IPS-NIHi7 (cell line): Measurements from ENCODE around the gene G6PD.
A peak's percentile ranks its signal among the peaks of the same experiment; 100 is the strongest.
"Not testable (repeated sequence)": the region's sequence is repeated elsewhere in the genome, so short reads cannot be mapped to it uniquely, and the experiment has no call there.

Experiments
- DNase-seq: peaks from one replicate; pipeline ENCODE4 v3.0.0; 2012; ENCODE audit warnings: mixed read lengths; ENCODE audit errors: extremely low spot score

Gene G6PD

DNA sequence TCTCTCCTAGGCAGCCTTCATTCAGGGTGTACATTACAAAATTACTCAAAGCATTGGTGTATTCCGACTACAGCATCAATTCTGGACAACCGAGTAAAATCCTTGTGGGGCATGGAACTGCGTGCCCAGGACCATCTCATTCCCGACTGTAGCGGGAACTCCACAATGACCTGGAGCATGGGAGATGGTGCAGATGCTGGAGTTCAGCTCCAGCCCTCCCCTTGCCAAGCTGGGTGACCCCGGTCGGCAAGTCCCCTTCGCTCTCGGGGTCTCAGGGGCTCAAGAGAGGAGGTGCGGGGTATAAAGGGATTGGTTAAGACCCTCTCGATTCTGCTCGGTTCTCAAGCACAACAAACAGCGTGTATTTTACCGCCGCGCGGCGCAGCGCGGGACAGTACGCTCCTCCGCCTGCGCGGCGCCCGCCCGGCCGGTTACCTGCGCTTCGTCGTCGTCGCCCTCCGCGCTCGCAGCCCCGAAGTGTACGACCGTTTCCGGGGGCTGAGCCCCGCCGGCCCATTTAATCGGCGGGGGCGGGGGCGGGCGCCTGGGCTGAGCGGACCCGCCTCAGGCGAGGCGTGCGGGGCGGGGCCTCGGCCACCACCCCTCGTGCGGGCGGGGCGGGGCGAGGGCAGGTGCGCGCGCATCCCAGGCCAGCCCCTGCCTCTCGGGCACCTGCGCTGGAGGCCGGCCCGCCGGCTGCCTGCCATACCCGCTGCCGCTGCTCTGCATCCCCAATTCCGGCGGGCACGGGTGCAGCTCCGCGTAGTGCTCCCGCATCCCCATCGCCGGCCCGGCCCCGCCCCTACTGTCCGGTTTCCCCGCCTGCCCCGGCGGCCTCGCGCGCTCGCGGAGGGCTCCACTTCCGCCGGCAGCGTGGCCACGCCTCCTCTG lies at the start of gene G6PD:
G6PD (minus strand) TSS at position 493 of the 891 bp plus-strand sequence. CDS start 691 bp downstream, outside the sequence.
- peak; percentile 86 for DNase-seq

- no peak for DNase-seq
Measured at GRCh38 chrX:154595559-154596249, 49.1 kb upstream of the G6PD start.

DNA sequence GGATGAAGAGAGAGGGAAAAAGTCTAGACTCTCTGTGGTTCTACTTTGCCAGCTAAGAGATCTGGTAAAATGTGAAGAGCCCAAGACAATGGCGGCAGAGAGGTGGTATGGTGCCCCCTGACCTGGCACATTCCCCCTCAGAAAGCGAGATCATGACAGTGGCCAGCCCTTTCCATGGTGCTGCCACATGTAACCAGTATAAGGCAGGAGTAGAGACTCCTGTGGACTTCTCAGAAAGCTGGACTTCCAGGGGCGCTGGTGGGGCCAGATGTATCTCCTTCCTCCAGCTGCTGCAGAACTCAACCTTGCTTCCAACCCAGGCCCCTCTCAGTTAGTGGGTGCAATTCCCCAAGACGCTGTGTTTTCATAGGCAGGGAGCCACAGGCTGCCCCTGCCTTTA lies 47.8 kb upstream of the G6PD start:
- DNase-seq, result no peak

GRCh38 chrX:154593201-154593600 lies 46.6 kb upstream of the G6PD start:
- no peak for DNase-seq

- no peak for DNase-seq
Measured at GRCh38 chrX:154592505-154592904, 45.9 kb upstream of the G6PD start.

DNA sequence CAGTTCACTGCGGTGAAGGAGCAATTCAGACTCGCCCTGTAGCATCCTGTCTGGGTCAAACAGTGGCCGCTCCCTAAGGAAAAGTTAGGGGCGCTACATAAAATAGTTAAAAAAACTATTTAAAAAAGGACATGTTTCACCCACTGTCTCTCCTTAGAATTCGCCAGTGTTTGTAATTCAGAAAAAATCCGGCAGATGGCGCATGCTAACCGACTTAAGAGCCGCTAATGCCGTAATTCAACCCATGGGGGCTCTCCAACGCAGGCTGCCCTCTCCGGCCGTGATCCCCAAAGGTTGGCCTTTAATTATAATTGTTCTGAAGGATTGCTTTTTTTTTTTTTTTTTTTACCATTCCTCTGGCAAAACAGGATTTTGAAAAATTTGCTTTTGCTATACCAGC lies 43.8 kb upstream of the G6PD start:
- DNase-seq, result not testable (repeated sequence)

- DNase-seq, result not testable (repeated sequence)
Measured at GRCh38 chrX:154584585-154585183, 38.0 kb upstream of the G6PD start, which contains the start of gene CTAG1A. Gene CTAG1A (plus strand): TSS chrX:154585133. CDS start chrX:154585207, 74 bp downstream.

DNA sequence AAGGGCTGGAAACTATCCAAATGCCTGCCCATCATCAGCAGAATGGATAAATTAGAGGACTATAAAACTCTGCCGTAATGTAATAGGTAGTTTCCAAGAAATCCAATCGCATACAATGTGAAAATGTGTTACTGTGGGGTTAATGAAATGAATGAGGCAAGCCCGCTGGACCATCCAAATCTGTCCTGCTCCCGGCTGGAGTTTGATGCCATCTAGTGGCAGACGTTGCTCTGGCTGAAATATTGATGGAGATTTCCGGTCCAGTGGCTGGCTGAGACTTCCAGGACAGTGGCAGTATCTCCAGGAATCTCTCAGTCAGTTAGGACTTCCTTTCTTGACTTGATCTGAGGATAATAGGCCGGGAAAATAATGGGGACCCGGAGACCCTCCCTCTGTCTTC lies 36.3 kb upstream of the G6PD start:
- not testable (repeated sequence) for DNase-seq

DNA sequence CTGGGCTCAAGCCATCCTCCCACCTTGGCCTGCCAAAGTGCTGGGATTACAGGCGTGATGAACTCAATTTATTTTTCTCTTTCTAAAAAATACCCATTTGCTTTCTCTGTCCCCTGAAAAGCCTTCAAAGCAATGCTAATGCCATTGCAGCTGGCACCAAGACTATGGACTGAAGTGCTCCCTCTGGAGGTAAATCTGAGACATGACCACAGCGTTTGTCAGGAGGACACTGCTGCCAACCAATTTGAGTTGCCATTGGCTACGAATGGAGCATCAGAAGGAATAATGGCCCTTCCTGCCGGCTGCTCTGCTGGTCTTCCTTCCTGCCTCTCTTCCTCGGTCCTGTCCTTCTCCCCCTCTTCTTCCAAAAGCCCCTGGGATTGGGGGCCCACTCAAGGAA lies 28.4 kb upstream of the G6PD start:
- not testable (repeated sequence) for DNase-seq

DNA sequence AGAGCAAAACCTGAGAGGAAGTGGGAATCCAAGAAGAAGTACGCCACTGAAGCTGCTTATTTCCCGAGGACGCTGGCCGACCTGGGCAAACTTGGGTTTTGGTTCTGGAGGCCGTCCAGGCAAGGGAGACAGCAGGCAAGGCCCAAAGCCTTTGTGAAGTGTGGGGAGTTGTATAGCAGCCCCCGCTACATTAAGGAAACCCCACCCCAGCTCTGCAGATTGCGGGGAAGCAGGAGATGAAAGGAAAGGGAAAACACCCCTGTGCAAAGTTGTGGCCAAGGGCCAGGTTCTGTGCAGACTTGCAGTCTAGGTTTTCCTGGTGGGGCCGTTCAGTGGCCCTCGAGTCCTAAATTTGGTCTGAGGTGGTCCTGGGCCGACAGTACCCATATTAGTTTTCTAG lies 26.4 kb upstream of the G6PD start:
- DNase-seq, result not testable (repeated sequence)

- not testable (repeated sequence) for DNase-seq
Measured at GRCh38 chrX:154570361-154570760, 23.7 kb upstream of the G6PD start.

DNA sequence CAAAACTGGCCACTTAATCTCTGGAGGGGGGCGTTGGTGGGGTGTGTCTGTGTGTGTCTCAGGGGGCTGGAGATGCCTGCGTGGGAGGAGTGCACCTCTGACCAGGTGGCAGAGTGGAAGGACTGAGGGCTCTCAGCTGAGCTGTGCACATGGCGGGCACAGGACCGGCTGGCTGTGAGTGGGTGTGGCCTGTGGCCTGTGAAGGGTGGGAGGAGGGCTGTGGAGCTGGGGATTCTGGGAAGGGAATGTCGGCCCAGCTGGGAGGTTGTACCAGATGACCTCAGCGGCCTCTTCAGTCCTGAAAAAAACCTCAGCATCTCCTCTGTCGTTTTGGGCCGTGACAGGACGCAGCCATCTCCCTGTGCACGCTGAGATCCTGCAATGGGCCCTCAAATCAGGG lies 15.6 kb upstream of the G6PD start:
- DNase-seq, result not testable (repeated sequence)

- DNase-seq, result not testable (repeated sequence)
Measured at GRCh38 chrX:154560326-154560725, 13.7 kb upstream of the G6PD start.

DNA sequence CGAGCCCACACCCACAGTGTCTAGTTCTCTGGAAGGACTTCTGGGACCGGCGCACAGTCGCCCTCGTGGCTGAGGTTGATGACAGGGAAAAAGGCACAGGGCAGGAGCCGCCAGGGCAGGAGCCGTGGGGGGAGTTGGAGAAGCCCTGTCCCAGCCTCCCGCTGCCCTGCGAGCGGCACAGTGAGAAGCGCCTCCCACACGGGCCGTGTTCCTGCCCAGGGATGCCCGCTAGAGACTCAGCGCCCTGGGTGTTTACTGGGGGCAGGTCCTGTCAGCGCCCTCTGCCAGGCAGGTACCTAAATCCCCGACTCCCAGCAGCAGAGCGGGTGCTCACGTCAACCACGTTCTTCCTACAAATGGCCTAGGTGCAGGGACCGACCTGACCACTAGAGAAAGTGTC lies 12.2 kb upstream of the G6PD start:
- DNase-seq, result not testable (repeated sequence)

DNA sequence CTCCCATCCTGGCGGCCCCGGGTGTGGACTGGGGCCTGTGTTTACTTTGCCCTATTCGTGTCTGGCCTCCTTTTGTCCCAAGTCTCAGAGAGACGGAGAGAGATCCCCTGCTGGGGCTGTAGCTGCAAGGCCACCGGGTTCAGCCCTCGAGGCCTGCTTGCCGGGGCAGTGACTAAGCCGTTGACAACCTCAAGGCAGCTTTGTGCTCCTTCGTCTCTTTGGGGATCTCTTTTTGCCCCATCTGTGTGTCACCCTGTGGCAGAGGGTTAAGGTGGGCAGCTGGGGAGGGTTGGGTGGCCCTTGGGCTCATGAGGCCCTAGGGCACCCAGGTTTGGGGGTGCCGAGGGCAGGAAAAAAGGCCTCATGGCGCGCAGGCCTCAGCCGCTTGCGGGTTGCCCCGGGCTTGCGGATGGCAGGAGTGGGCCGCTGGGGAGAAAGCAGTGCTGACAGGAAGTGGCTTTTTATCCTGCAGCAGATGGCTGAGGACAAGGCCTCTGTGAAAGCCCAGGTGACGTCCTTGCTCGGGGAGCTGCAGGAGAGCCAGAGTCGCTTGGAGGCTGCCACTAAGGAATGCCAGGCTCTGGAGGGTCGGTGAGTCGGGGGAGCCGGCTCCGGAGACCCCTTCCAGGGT lies 11.5 kb upstream of the G6PD start:
- not testable (repeated sequence) for DNase-seq

GRCh38 chrX:154552112-154552806 lies 5.6 kb upstream of the G6PD start:
- not testable (repeated sequence) for DNase-seq

GRCh38 chrX:154549766-154550165 lies 3.1 kb upstream of the G6PD start:
- DNase-seq, result no peak

DNA sequence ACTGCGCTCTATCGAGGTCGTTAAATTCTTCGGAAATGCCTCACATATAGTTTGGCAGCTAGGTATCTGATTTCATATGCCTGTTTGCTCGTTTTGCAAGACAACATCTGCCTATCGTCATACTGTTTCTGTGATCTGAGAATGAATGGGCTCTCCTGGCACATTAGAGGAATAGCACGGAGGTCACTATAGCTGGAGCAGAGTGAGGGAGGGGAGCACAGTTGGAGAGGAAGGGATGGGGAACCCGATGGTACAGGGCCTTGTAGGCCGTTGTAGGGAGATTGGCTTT lies 1.3 kb upstream of the G6PD start:
- DNase-seq, result no peak

DNA sequence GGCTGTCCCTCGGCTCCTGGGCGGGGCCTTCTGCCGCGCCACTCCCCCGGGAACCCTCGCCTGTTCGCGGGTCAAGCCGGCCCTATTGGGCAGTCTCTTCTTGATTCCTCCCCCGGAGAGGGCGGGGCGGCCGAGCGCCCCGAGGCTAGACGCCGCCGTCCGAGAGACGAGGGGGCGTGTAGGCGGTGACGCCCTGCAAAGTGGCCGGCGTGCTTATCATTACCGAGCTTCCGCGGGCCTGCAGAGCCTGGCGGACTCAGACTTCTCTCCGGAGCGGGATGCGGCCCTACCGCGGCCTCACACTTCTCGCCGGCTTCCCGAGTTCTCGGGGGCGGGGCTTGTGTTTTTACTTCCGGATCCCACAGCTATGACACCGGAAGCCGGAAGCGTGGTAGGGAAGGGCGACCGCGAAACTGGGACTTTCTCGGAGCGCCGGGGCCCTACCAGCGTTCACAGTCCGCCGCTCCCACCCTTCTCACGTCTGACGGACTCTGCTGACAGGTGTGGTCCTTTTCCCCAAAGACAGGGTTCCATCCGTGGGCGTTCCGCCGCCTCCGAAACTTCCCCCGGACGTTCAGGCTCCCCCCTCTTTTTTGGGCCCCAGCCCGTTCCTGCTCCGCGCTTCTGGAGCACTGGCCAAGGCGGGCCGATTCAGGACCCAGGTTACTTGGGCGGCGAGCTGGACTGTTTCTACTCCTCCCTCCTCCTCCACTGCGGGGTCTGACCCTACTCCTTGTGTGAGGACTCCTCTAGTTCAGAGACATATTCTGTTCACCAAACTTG lies 790 bp upstream of the G6PD start, which contains the start of gene IKBKG:
IKBKG (plus strand) TSS at position 376 of the 783 bp plus-strand sequence. CDS start 4,383 bp downstream, outside the sequence.
- DNase-seq, result peak; percentile 87

DNA sequence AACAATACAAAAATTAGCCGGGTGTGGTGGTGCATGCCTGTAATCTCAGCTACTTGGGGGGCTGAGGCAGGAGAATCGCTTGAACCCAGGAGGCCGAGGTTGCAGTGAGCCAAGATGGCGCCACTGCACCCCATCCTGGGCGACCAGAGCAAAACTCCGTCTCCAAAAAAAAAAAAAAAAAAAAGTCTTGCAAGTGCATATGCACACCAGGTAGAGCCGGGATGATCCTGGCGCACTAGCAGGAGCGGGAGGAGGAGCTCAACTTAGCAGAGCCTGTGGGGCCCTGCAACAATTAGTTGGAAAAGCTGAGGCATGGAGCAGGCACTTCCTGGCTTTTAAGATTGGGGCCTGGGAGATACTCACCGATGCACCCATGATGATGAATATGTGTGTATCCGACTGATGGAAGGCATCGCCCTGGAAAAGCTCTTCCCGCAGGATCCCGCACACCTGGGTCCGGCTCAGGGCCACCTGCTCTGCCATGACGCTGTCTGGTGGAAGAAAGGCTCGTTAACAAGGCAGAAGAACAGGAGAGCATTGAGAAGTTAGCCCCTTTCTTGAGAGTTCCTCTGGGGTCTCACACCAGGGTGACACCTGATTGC lies 872 bp downstream of the G6PD start:
- DNase-seq, result no peak
